ENCODE data around the gene CCDC127.

The CCDC127 gene

DNA sequence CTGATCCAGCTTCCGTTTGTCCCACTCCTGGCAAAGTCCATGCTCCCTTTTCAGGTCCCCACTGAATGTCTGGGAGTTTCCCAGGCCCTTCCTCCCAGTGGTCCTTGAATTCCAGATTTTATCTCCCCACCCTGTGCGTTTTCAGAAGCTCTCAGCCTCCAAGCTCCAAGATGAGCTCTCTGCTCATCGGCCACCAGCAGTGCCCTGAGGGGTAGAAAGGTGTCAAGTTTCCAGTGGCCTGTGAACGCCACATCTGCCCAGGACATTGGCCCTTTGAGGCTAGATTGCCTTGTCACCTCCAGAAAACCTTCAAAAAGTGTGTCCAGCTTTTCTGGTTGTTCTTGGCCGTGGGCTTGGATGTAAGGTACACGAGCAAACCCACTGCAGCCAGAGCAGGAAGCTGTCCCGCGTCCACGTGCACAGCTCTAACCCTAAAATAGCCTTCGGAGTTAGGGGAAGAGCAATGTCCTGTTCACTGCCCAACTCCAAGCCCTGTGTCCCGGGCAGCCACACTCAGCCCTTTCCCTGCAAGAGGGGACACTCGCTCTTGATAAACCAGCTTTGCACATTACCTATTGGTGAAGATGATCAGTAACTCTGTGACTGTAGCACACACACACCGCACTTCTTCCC lies 37.6 kb downstream of the CCDC127 start:
- Mint-ChIP-seq H3K27me3 (ENCODE audit: low read depth) (peaks cover 6% of the 10 kb centered on the region), H3K36me3 (ENCODE audit: low read depth) (peaks cover 7% of the 10 kb centered on the region), H3K4me1 (peaks cover 46% of the 10 kb centered on the region), H3K27ac (no peak overlapping the region), H3K9me3 (peaks cover 2% of the 10 kb centered on the region), H3K4me3 (no peak overlapping the region)
- TF ChIP-seq, protein P1, sequence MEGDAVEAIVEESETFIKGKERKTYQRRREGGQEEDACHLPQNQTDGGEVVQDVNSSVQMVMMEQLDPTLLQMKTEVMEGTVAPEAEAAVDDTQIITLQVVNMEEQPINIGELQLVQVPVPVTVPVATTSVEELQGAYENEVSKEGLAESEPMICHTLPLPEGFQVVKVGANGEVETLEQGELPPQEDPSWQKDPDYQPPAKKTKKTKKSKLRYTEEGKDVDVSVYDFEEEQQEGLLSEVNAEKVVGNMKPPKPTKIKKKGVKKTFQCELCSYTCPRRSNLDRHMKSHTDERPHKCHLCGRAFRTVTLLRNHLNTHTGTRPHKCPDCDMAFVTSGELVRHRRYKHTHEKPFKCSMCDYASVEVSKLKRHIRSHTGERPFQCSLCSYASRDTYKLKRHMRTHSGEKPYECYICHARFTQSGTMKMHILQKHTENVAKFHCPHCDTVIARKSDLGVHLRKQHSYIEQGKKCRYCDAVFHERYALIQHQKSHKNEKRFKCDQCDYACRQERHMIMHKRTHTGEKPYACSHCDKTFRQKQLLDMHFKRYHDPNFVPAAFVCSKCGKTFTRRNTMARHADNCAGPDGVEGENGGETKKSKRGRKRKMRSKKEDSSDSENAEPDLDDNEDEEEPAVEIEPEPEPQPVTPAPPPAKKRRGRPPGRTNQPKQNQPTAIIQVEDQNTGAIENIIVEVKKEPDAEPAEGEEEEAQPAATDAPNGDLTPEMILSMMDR (IDR thresholded peaks at IDR 0.05; ENCODE audit: unreplicated experiment in 3 of 3), result no peak

DNA sequence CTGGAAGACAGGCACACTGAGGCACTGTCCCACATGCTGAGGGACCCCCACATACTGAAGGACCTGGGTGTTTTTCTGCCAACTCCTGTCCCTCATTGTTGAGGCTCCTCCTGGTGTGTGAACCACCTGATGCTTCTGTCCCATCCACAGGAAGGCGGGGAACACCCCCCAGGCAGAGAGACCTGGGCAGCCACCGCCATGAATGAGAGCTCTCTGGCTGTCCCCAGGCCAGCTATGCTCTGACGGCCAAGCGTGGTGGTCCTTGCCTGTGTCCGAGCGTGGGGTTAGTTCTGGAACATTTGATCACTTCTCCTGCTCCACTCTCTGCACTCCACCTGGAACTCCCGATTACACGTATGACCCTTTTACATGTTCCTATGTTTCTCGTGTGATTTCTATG lies 38.6 kb downstream of the CCDC127 start:
- H3K4me3 Mint-ChIP-seq, result no peak overlapping the region
- peaks cover 2% of the 10 kb centered on the region for H3K9me3 Mint-ChIP-seq
- TF ChIP-seq, protein P1 (IDR thresholded peaks at IDR 0.05; ENCODE audit: unreplicated experiment in 3 of 3), result no peak
- peaks cover 7% of the 10 kb centered on the region for H3K36me3 Mint-ChIP-seq (ENCODE audit: low read depth)
- peaks cover 40% of the 10 kb centered on the region for H3K4me1 Mint-ChIP-seq
- H3K27me3 Mint-ChIP-seq (ENCODE audit: low read depth), result peaks cover 6% of the 10 kb centered on the region
- H3K27ac Mint-ChIP-seq, result no peak overlapping the region

DNA sequence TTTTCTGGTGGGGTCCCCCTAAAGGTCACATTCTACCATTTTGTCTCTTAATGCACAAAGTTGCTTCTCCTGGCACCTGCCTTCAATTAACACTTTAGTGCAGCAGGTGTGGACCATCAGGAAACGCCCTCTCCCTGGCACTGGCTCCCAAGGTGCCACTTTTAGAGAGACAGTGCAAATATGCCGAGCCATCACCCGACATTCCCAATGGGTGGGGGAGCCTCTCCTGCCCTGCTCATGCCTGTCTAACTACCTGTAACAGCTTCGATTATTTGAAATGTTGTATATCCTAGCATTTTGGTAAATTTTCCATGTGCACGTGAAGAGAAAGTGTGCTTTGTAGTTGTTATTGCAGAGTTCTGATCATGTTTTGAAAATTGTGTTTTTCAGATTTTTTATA lies 39.8 kb downstream of the CCDC127 start:
- Mint-ChIP-seq H3K27me3 (ENCODE audit: low read depth) (peaks cover 10% of the 10 kb centered on the region), H3K4me3 (no peak overlapping the region), H3K4me1 (peaks cover 36% of the 10 kb centered on the region), H3K27ac (no peak overlapping the region), H3K36me3 (ENCODE audit: low read depth) (peaks cover 7% of the 10 kb centered on the region), H3K9me3 (peaks cover 2% of the 10 kb centered on the region)
- TF ChIP-seq, protein P1 (IDR thresholded peaks at IDR 0.05; ENCODE audit: unreplicated experiment in 3 of 3), result no peak

DNA sequence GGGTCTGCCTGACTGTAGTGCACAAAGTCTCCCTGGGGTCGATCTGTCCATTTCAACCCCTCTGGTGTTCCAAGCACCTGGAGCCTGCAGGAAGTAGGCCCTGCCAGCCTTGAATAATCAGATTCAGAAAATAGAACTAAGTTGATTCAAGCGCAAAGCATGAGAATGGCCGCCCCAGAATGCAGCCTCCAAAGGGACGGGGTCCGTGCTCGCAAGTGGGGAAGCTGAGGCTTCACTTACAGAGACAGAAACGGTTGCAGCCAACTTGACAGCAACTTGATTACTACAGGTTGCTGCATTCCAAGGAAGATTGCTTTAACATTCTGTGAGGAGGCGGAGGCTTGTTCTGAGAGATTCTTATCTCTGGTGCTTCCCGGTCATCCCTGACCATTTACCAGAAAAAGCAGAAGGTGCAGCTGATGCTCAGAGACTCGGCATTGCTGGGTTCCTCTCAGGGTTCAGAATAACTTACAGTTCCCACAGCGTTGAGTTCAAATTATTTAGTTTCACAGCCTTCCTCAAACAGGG lies 41.6 kb downstream of the CCDC127 start:
- no peak overlapping the region for H3K27ac Mint-ChIP-seq
- no peak overlapping the region for H3K4me3 Mint-ChIP-seq
- peaks cover 36% of the 10 kb centered on the region for H3K4me1 Mint-ChIP-seq
- TF ChIP-seq, protein P1 (IDR thresholded peaks at IDR 0.05; ENCODE audit: unreplicated experiment in 3 of 3), result no peak
- peaks cover 2% of the 10 kb centered on the region for H3K9me3 Mint-ChIP-seq
- H3K36me3 Mint-ChIP-seq (ENCODE audit: low read depth), result no peaks in the 10 kb centered on the region
- H3K27me3 Mint-ChIP-seq (ENCODE audit: low read depth), result peaks cover 13% of the 10 kb centered on the region

DNA sequence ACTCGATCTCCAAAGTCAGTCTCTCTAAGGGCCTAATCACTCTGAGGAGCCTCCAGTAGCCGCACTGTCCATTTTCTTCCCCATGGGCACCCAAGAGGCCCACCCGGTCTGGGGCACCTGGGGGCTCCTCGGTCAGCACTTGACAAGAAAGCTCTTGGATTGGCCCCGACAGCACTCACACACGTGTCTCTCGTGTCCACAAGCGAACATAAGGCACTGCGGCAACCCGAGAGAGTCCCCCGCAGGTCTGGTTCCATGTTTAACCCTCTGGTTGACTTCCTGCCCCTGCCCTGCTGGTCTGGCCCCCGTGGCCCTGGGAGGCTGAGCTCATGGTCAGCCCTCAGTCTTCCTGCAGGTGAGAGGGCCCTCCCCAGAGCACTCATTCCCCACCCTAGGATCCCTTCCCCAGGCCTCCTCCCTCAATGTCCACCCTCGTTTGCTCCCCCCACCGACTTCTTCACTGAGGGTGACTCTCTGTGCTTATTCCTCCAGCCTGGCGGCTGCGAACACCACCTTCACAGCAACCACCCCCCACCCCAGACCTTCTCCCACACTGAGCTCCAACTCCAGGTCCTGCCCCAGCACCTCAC lies 43.0 kb downstream of the CCDC127 start:
- peaks cover 10% of the 10 kb centered on the region for H3K27me3 Mint-ChIP-seq (ENCODE audit: low read depth)
- TF ChIP-seq, protein P1 (IDR thresholded peaks at IDR 0.05; ENCODE audit: unreplicated experiment in 3 of 3), result no peak
- H3K4me1 Mint-ChIP-seq, result peaks cover 30% of the 10 kb centered on the region
- H3K27ac Mint-ChIP-seq, result no peak overlapping the region
- H3K4me3 Mint-ChIP-seq, result no peak overlapping the region
- peaks cover 2% of the 10 kb centered on the region for H3K9me3 Mint-ChIP-seq
- H3K36me3 Mint-ChIP-seq (ENCODE audit: low read depth), result no peaks in the 10 kb centered on the region

DNA sequence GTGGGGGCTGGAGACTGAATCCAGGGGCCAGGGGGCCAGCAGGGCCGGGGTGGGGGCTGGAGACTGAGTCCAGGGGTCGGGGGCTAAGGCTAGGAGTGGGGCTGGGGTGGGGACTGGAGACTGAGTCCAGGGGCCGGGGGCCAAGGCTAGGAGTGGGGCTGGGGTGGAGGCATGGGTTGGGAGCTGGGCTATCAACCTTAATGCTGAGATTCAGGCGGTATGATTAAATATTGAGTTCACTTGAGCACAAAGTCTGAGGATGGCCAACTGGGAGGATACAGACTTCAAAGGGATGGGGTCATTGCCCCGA lies 43.7 kb downstream of the CCDC127 start:
- H3K4me1 Mint-ChIP-seq, result peaks cover 25% of the 10 kb centered on the region
- H3K4me3 Mint-ChIP-seq, result no peak overlapping the region
- H3K27ac Mint-ChIP-seq, result no peak overlapping the region
- TF ChIP-seq, protein P1 (IDR thresholded peaks at IDR 0.05; ENCODE audit: unreplicated experiment in 3 of 3), result no peak
- peaks cover 10% of the 10 kb centered on the region for H3K27me3 Mint-ChIP-seq (ENCODE audit: low read depth)
- H3K9me3 Mint-ChIP-seq, result peaks cover 2% of the 10 kb centered on the region
- H3K36me3 Mint-ChIP-seq (ENCODE audit: low read depth), result no peaks in the 10 kb centered on the region
